Brain microvascular endothelial cell (primary cell): ENCODE measurements around the gene MEIOC.
"Not testable (repeated sequence)": the region's sequence is repeated elsewhere in the genome, so short reads cannot be mapped to it uniquely, and the experiment has no call there.

Experiments
- DNase-seq: peaks from one replicate; pipeline ENCODE4 v3.0.0-alpha.2; 2020
- H3K27ac ChIP-seq: fragments of 250-450 bp; sonication (Bioruptor Pico); 2 replicates; pipeline ENCODE4 v1.5.1; 2020; ENCODE audit warnings: mild to moderate bottlenecking, moderate library complexity
- H3K27me3 ChIP-seq: fragments of 250-450 bp; sonication (Bioruptor Pico); replicated peaks from 2 replicates; pipeline ENCODE4 v1.5.1; 2020; ENCODE audit warnings: mild to moderate bottlenecking
- H3K36me3 ChIP-seq: fragments of 250-450 bp; sonication (Bioruptor Pico); replicated peaks from 2 replicates; pipeline ENCODE4 v1.5.1; 2020; ENCODE audit warnings: mild to moderate bottlenecking
- H3K4me3 ChIP-seq: 2 replicates; pipeline ENCODE4 v1.5.1; 2011; ENCODE audit warnings: low read depth, mild to moderate bottlenecking, control low read depth, low read length, moderate library complexity
- CTCF ChIP-seq: IDR thresholded peaks from 2 replicates; pipeline ENCODE4 v1.5.1; 2011; ENCODE audit warnings: low read depth, mild to moderate bottlenecking, moderate library complexity, low read length, control low read depth, inconsistent platforms; ENCODE audit errors: missing control alignments
- in situ Hi-C: cut with HindIII; loops from 2 replicates; pipeline ENCODE4 v1.10.0; 2017; ENCODE audit warnings: low sequenced_read_pairs, low pct_ligation_motif_present

Gene MEIOC

GRCh38 chr17:44687756-44688155 lies 31.5 kb downstream of the MEIOC start:
- Histone ChIP-seq H3K4me3 (no peak overlapping the region), H3K27me3 (no peaks in the 10 kb centered on the region), H3K36me3 (peaks cover 9% of the 10 kb centered on the region), H3K27ac (no peak overlapping the region)
- in situ Hi-C loops, result no loop called here
- TF ChIP-seq CTCF, result no peak
- DNase-seq, result no peak

DNA sequence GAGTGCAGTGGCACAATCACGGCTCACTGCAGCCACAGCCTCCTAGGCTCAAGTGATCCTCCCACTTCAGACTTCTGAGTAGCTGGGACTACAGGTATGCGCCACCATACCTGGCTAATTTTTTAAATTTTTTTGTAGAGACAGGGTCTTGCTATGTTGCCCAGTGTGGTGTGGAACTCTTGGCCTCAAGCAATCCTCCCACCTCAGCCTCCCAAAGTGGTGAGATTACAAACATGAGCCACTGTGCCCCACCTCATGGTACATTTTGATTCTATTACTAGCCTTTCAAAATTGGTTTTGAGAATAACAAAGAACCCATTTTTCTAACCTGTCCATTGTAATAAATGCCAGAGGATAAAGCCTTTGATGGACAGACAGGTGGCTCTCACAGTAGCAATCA lies 31.9 kb downstream of the MEIOC start:
- TF ChIP-seq CTCF, result no peak
- H3K4me3 ChIP-seq, result no peak overlapping the region
- no peak for DNase-seq

GRCh38 chr17:44688675-44689476 lies 32.6 kb downstream of the MEIOC start:
- Histone ChIP-seq H3K27ac (peak overlapping the region; percentile 80), H3K27me3 (no peaks in the 10 kb centered on the region), H3K36me3 (peaks cover under 1% of the 10 kb centered on the region), H3K4me3 (peak overlapping the region; percentile 97)
- in situ Hi-C loops, result no loop called here
- TF ChIP-seq CTCF, result no peak
- no peak for DNase-seq

More for the DNA sequence above, 31.9 kb downstream of the MEIOC start:
- H3K36me3 ChIP-seq, result peaks cover 5% of the 10 kb centered on the region
- in situ Hi-C loops, result no loop called here
- no peaks in the 10 kb centered on the region for H3K27me3 ChIP-seq
- no peak overlapping the region for H3K27ac ChIP-seq

DNA sequence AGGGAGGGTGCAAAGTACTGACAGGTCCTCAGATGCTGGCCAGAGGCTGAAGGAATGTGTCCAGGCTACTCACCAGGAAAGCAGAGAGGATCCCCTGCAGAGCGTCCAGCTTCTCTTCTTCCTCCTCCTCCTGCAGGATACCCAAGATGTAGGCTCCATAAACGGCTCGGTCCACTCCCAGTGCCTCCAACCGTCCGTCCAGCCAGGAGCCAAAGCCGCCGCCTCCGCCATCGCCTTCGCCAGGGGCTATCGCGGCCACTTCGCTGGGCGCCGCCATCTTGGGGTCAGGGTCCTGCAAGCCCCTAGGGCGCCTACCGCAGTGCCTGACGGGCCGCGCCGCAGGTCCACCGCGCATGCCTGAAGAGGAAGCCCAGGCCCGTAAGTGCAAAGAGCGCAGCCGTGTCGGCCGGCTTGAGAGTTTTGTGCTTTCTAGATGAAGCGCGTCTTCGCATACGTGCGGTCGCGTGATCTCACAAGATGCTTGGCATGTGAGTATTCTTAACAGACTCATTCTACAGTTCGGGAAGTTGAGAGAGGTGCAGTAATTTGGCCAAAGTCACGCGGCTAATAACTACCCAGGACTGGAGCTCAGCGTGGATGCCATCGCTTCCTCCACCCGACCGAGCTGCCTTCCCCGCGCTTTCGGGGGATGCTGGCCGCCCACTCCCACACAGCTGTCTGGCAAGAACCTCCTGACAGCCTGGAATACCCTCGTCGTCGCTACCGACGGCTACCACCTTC lies 33.4 kb downstream of the MEIOC start, which contains the start of gene CCDC43:
CCDC43 (minus strand) TSS at position 300 of the 741 bp plus-strand sequence; CDS start at position 277, 23 bp downstream.
- Histone ChIP-seq H3K27me3 (no peaks in the 10 kb centered on the region), H3K27ac (peak within 1 kb of the TSS; percentile 80), H3K36me3 (no peaks in the 10 kb centered on the region), H3K4me3 (peak within 1 kb of the TSS; percentile 97)
- DNase-seq, result peak; percentile 91
- in situ Hi-C loops, result no loop called here
- no peak for TF ChIP-seq CTCF

DNA sequence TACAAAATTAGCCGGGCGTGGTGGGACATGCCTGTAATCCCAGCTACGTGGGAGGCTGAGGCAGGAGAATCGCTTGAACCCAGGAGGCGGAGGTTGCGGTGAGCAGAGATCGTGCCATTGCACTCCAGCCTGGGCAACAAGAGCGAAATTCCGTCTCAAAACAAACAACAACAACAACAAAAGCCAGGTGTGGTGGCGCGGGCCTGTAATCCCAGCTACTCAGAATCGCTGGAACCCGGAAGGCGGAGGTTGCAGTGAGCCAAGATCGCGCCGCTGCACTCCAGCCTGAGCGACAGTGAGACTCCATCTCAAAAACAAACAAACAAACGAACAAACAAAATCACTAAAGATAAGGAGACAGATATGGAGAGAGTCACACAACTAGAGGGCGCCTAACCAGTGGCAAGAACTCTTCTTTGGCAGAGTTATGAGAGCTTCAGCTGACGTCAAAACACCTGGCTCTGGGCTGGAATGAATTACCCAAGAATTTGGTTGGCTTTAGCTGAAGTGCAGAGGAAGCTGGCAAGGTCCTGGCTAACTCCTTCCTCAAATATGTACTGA lies 34.6 kb downstream of the MEIOC start:
- DNase-seq, H3K4me3 ChIP-seq, H3K27ac ChIP-seq, in situ Hi-C loops, H3K36me3 ChIP-seq, H3K27me3 ChIP-seq: not testable (repeated sequence)
- peak; percentile 14 for TF ChIP-seq CTCF
